Calu3 (cell line): ENCODE data around the gene TTLL11. TPM values are rescaled to one million over a fixed set of nuclear protein-coding genes. Genes with fewer than 3 reads are reported as not detected.

Experiments
- BruUV-seq: library from RNA; stranded (reverse); fragments of 400-500 nt; replicated peaks from 2 replicates; lab custom pipeline; 2021; lab: Mats Ljungman, UMichigan
- CTCF ChIA-PET: fragments of 300-600 bp; sonication (Branson Sonifier 250); formaldehyde crosslinking; loops from one replicate; lab custom pipeline; 2022; ENCODE audit warnings: antibody characterized with exemption; lab: Charles Lee
- DNase-seq: peaks from one replicate; pipeline ENCODE4 v3.0.0; 2022
- H3K27ac Mint-ChIP-seq: one replicate; pipeline ENCODE4 v1.8.0; 2022; ENCODE audit warnings: mixed read lengths; ENCODE audit not compliant: unreplicated experiment
- H3K27me3 Mint-ChIP-seq: one replicate; pipeline ENCODE4 v1.8.0; 2022; ENCODE audit warnings: mixed read lengths; ENCODE audit not compliant: unreplicated experiment
- H3K36me3 Mint-ChIP-seq: one replicate; pipeline ENCODE4 v1.8.0; 2022; ENCODE audit warnings: mild to moderate bottlenecking, moderate library complexity, mixed read lengths; ENCODE audit not compliant: insufficient read depth, unreplicated experiment
- H3K4me1 Mint-ChIP-seq: one replicate; pipeline ENCODE4 v1.8.0; 2022; ENCODE audit warnings: mild to moderate bottlenecking, low read depth, mixed read lengths; ENCODE audit not compliant: unreplicated experiment
- H3K4me3 Mint-ChIP-seq: one replicate; pipeline ENCODE4 v1.8.0; 2022; ENCODE audit warnings: mild to moderate bottlenecking, low read depth, moderate library complexity, mixed read lengths; ENCODE audit not compliant: unreplicated experiment
- H3K9me3 Mint-ChIP-seq: one replicate; pipeline ENCODE4 v1.8.0; 2022; ENCODE audit warnings: low read depth, mixed read lengths; ENCODE audit not compliant: unreplicated experiment
- intact Hi-C: fragments of 100-400 bp; cut with micrococcal nuclease; formaldehyde crosslinking; loops from one replicate; pipeline ENCODE4 v1.10.0; 2022; ENCODE audit not compliant: unreplicated experiment
- total RNA-seq: library from RNA; stranded (reverse); gene quantifications from 2 replicates; pipeline ENCODE4 v1.2.3, GENCODE V29; 2022
- TF ChIP-seq, protein P1 (sequence below): fragments of 200-600 bp; IDR thresholded peaks from one replicate; pipeline ENCODE4 v1.8.0; 2022; ENCODE audit warnings: antibody characterized with exemption; ENCODE audit not compliant: unreplicated experiment

The TTLL11 gene
- total RNA-seq, 1 experiment from 2014 or later = 10.5 TPM

DNA sequence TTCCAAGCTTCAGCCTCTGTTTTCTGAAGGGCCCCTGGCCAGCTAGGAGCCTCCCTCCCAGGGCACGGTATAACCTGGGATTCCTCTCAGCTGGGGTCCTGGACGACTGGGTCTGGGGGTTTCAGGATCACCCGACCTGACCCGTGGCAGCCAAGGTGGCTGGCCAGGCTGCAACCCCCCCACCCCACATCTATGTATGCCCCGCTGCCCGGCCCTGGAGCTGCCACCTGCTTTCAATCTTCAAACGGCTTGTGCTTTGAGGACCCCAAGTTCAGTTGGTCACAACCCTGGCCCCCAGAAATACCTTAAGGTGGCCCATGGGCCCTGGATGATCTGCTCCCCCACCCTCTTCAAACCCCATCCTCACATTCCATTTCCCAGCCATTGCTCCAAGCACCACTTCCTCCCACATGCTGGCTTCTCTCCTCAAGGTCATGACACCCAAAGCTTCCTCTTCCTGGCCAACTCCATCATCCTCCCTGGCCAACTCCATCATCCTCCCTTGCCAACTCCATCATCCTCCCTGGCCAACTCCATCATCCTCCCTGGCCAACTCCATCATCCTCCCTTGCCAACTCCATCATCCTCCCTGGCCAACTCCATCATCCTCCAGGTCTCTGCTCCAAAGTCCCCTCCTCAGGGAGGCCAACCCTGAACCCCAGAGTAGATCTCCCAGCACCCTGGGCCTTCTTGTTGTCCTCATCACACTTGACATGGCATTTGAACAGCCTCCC is 17.2 kb upstream of the TTLL11 start:
- CTCF ChIA-PET = no interaction called here
- H3K36me3 Mint-ChIP-seq = no peaks in the 10 kb centered on the region
- intact Hi-C loops = no loop called here
- TF ChIP-seq, protein P1, sequence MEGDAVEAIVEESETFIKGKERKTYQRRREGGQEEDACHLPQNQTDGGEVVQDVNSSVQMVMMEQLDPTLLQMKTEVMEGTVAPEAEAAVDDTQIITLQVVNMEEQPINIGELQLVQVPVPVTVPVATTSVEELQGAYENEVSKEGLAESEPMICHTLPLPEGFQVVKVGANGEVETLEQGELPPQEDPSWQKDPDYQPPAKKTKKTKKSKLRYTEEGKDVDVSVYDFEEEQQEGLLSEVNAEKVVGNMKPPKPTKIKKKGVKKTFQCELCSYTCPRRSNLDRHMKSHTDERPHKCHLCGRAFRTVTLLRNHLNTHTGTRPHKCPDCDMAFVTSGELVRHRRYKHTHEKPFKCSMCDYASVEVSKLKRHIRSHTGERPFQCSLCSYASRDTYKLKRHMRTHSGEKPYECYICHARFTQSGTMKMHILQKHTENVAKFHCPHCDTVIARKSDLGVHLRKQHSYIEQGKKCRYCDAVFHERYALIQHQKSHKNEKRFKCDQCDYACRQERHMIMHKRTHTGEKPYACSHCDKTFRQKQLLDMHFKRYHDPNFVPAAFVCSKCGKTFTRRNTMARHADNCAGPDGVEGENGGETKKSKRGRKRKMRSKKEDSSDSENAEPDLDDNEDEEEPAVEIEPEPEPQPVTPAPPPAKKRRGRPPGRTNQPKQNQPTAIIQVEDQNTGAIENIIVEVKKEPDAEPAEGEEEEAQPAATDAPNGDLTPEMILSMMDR = no peak
- peaks cover 60% of the 10 kb centered on the region for H3K27me3 Mint-ChIP-seq
- no peak overlapping the region for H3K4me3 Mint-ChIP-seq
- no TSS peak for BruUV-seq
- no peaks in the 10 kb centered on the region for H3K9me3 Mint-ChIP-seq
- no peak for DNase-seq
- no peaks in the 10 kb centered on the region for H3K4me1 Mint-ChIP-seq
- H3K27ac Mint-ChIP-seq = no peak overlapping the region

DNA sequence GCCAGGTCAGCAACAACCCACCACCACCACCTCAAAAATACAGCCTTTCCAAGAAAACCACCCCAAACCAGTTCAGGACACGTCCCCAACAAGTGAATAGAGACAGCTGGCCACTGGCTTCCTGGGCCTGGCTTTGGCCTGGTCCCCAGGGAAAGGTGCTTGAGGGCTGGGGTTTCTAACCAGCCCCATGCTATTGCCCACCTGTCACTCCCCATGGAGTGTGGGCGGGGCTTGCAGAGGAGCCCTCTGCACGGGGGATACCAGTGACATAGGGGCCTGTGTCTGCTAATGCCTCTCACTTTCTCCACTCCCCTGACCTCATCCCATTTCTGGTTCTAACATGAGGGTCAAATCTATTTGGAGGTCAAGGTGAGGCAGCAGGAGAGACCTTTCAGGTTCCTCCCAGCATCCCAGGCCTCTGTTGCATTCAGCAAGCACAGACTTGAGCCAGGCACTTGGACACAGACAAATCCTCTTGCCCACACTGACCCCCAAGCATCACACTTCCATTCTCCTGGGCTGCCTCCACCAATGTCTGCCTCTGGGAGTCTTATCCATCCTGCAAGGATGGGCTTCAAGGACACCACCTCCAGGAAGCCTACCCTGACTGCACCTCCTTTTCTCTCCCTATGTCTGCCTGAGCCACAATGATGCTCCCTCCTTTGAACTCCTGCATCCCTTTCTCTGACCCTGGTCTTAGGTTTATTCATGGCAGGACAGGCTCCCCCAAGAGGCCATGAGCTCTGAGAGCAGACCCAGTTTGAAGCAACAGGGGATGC is 16.1 kb upstream of the TTLL11 start:
- Mint-ChIP-seq H3K4me3 (no peak overlapping the region), H3K27ac (no peak overlapping the region), H3K27me3 (peaks cover 49% of the 10 kb centered on the region), H3K36me3 (no peaks in the 10 kb centered on the region), H3K9me3 (peaks cover under 1% of the 10 kb centered on the region), H3K4me1 (no peaks in the 10 kb centered on the region)
- BruUV-seq = no TSS peak
- CTCF ChIA-PET = no interaction called here
- DNase-seq = no peak
- TF ChIP-seq, protein P1 = no peak
- intact Hi-C loops = no loop called here

GRCh38 chr9:122107291-122107805 is 14.2 kb upstream of the TTLL11 start:
- peaks cover 5% of the 10 kb centered on the region for H3K9me3 Mint-ChIP-seq
- BruUV-seq = no TSS peak
- H3K27me3 Mint-ChIP-seq = peaks cover 31% of the 10 kb centered on the region
- intact Hi-C loops = no loop called here
- no peak overlapping the region for H3K4me3 Mint-ChIP-seq
- no peaks in the 10 kb centered on the region for H3K36me3 Mint-ChIP-seq
- no peak for DNase-seq
- no peak overlapping the region for H3K27ac Mint-ChIP-seq
- CTCF ChIA-PET = interaction anchor here (0.6 kb wide), 1 partner anchor 211 kb away, joined by 3 read pairs; no protein-coding TSS in a partner anchor
- H3K4me1 Mint-ChIP-seq = no peaks in the 10 kb centered on the region
- TF ChIP-seq, protein P1 = no peak

GRCh38 chr9:122106576-122106975 is 13.5 kb upstream of the TTLL11 start:
- H3K36me3 Mint-ChIP-seq = no peaks in the 10 kb centered on the region
- H3K4me1 Mint-ChIP-seq = no peaks in the 10 kb centered on the region
- CTCF ChIA-PET = interaction anchor here (0.6 kb wide), 1 partner anchor 212 kb away, joined by 3 read pairs; no protein-coding TSS in a partner anchor
- TF ChIP-seq, protein P1 = no peak
- peaks cover 5% of the 10 kb centered on the region for H3K9me3 Mint-ChIP-seq
- H3K27me3 Mint-ChIP-seq = peaks cover 25% of the 10 kb centered on the region
- no TSS peak for BruUV-seq
- H3K27ac Mint-ChIP-seq = no peak overlapping the region
- no peak for DNase-seq
- intact Hi-C loops = no loop called here
- H3K4me3 Mint-ChIP-seq = no peak overlapping the region
